Measurements from ENCODE around the gene FAM162A.

FAM162A gene

DNA sequence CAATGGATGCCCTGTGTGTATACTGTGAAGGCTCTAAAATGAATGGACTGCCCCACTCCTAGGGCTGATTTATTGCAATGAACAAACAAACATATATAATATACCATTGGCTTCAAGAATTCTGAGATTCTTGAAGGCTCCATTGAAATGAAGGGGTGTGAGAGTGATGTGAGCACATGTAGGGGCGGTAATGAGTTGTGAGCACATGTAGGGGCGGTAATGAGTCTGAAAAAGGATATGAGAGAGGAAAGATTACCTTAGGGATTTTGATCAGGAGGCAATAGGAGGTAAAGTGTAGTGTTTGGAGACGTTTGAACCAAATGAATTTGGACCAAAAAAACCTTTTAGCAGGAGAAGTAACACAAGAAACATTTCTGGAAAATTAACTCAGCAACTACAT, 3.7 kb downstream of the FAM162A start:
- FAIRE-seq (no peak), DNase-seq (ENCODE audit: insufficient read length, low spot score) (no peak)
- TF ChIP-seq, protein P1, sequence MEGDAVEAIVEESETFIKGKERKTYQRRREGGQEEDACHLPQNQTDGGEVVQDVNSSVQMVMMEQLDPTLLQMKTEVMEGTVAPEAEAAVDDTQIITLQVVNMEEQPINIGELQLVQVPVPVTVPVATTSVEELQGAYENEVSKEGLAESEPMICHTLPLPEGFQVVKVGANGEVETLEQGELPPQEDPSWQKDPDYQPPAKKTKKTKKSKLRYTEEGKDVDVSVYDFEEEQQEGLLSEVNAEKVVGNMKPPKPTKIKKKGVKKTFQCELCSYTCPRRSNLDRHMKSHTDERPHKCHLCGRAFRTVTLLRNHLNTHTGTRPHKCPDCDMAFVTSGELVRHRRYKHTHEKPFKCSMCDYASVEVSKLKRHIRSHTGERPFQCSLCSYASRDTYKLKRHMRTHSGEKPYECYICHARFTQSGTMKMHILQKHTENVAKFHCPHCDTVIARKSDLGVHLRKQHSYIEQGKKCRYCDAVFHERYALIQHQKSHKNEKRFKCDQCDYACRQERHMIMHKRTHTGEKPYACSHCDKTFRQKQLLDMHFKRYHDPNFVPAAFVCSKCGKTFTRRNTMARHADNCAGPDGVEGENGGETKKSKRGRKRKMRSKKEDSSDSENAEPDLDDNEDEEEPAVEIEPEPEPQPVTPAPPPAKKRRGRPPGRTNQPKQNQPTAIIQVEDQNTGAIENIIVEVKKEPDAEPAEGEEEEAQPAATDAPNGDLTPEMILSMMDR (IDR thresholded peaks at IDR 0.05; ENCODE audit: insufficient read depth, missing control alignments) = no peak

DNA sequence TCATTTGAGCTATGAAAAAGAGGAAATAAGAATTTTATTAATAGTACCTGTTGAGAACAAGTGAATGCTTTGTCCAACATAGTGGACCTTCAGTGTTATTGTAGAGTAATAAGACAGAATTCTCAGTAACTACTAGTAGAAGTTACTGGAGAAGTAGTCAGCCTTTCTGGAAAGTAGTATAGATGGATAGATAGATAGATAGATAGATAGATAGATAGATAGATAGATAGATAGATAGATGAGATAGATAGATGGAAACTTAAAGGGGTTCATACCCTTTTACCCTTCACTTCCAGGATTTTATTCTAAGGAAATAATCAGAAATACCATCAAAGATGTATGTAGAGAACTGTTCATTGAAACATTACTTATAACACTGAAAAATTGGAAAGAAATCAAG, 5.2 kb downstream of the FAM162A start:
- FAIRE-seq (no peak), DNase-seq (ENCODE audit: insufficient read length, low spot score) (no peak)
- TF ChIP-seq, protein P1 (IDR thresholded peaks at IDR 0.05; ENCODE audit: insufficient read depth, missing control alignments) = no peak

DNA sequence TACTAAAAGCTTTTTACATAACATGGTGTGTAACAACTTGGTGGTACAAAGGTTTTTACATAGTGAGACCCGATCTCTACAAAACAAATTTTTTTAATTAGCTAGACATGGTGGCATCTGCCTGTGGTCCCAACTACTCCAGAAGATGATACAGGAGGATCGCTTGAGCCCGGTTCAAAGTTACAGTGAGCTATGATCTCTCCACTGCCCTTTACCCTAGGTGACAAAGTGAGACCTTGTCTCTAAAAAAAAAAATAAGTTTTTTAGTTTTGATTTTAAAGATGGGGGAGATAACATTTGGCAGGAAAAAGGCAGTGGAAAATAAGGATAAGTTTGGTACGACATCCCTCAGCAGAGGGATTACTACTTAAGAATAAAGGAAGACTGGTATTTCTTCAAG, 5.9 kb downstream of the FAM162A start:
- DNase-seq (ENCODE audit: insufficient read length, low spot score) (no peak), FAIRE-seq (no peak)
- TF ChIP-seq, protein P1 (IDR thresholded peaks at IDR 0.05; ENCODE audit: insufficient read depth, missing control alignments) = no peak

DNA sequence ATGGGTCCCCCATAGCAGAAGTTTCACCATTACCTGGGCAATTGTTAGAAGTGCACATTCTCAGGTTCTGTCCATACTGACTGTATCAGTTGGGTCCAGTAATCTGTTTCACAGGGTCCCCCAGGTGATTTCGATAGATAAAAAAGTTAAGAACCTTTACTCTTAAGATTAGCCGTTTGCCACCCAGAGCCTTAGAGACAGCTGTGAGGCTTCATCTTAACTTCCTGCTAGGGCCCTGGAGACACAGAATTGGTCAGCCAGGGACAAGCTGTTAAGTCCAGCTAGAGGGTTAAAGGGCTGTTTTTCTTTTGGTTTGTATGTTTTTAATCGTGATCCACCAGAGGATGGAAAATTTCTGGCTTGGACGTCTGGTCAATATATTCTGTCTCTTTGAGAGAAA, 6.7 kb downstream of the FAM162A start:
- TF ChIP-seq, protein P1 (IDR thresholded peaks at IDR 0.05; ENCODE audit: insufficient read depth, missing control alignments) = no peak
- no peak for DNase-seq (ENCODE audit: insufficient read length, low spot score)
- FAIRE-seq = no peak

DNA sequence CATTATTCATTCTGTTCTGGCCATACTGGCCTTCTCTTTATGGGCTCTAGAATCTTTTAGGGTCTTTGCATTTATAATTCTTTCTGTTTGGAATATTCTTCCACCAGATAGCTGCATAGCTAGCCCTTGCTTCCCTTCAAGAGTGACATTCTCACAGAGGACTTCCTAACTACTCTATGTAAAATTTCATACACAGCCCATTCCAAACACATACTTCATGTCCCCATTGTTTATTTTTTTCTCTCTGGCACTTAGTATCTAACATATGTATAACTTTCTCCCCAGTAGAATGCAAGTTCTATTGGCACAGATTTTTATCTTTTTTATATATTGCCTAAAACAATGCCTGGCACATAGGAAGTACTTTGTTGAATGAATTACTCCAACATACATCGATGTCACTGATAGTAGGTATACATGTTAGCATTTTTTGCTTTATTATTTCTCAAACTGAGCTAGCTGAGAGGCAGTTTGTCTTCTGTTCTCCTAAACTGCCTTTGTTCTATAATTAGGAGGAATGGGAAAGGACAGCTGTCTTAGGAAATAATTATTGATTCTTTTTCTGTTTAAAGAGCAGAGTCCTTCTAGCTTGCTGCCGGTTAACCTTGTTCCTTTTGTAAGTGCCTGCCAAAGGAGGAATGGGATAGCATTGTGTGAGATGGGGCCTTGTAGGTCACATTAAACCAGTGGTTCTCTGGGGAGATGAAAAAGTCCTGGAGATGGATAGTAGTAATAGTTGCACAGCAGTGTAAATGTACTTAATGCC, 7.9 kb downstream of the FAM162A start:
- DNase-seq (ENCODE audit: insufficient read length, low spot score) = no peak
- TF ChIP-seq, protein P1 (IDR thresholded peaks at IDR 0.05; ENCODE audit: insufficient read depth, missing control alignments) = no peak
- FAIRE-seq = no peak

DNA sequence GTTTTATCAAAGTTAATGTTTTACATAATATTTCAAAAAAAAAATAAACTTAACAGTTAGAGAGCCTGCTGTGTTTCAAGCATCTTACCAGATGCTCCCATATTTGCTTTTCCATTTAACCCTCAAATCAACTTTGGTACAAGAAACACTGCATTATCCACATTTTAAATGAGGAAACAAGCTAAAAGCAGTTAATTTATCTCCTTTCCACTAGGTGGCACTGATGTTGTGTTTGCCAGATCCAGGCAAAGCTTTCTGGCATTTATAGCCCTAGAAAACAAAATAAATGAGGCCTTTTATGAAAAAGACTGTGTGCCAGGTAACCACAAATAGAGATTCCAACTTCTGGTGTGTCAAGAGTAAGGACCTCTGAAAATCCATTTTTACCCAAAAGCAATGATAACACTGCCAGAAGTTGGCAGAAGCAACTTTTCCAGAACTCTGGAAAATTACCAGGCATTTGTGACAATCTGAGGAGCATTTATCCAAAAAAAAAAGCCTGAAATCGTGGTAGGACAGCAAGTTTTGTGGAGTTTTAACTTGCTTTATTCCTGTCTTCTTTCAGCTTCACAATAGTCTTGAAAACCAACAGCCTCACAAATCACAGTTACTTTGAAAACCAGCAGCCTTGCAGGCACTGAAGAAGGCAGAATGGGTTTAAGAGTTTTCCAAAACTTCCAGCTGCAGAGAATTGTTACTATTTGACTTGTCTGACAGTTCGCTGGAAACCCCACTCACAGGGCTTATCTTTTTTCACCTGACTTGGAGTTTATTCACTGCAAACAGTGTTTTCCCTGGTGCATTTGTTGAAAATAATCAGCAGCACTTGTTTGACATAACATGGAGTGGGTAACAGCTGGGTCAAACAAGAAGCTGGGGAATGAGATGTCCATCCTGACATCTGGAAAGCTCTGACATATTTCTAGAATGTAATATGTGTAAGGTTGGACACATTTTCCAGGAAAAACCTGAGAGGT, 9.2 kb downstream of the FAM162A start:
- TF ChIP-seq, protein P1 (IDR thresholded peaks at IDR 0.05; ENCODE audit: insufficient read depth, missing control alignments) = peak; percentile 75
- FAIRE-seq (peak; percentile 11), DNase-seq (ENCODE audit: insufficient read length, low spot score) (no peak)

Measured in D721Med (cell line).